Natural killer cell (primary cell): ENCODE results near the gene TGM2. TPM values are rescaled to one million over a fixed set of nuclear protein-coding genes. Genes with fewer than 3 reads are reported as not detected.

Experiments used
- ATAC-seq, 3 donors: fragments of 150-1000 bp in 2 of 3; fragments of 200-7000 bp in 1 of 3; cut with Tn5 transposase; 1 replicate in 1 of 3; 2 replicates in 2 of 3; pipeline ENCODE4 v1.10.0; 2021; ENCODE audit warnings: mild to moderate bottlenecking in 2 of 3, moderate library complexity in 2 of 3
- DNase-seq, 2 donors: peaks; one replicate each; pipeline versions ENCODE4 v3.0.0 to v3.0.0-alpha.2; 2013 to 2021; ENCODE audit warnings: mixed read lengths in 1 of 2
- H3K27ac ChIP-seq: one replicate; pipeline ENCODE4 v1.5.1; 2013; ENCODE audit warnings: mild to moderate bottlenecking, low read length
- H3K27me3 ChIP-seq: one replicate; pipeline ENCODE4 v1.6.1; 2013; ENCODE audit warnings: low read length; ENCODE audit not compliant: control insufficient read depth, insufficient read depth
- H3K36me3 ChIP-seq: one replicate; pipeline ENCODE4 v1.6.1; 2013; ENCODE audit warnings: low read length; ENCODE audit not compliant: control insufficient read depth, insufficient read depth
- H3K4me1 ChIP-seq: one replicate; pipeline ENCODE4 v1.6.1; 2013; ENCODE audit warnings: low read length; ENCODE audit not compliant: control insufficient read depth, insufficient read depth
- H3K4me3 ChIP-seq: one replicate; pipeline ENCODE4 v1.5.1; 2013; ENCODE audit warnings: low read length
- H3K9me3 ChIP-seq: one replicate; pipeline ENCODE4 v1.6.1; 2013; ENCODE audit warnings: low read length; ENCODE audit not compliant: control insufficient read depth, insufficient read depth
- H3K27ac Mint-ChIP-seq, 2 donors: one replicate each; pipeline ENCODE4 v1.8.0; 2022; ENCODE audit warnings: mild to moderate bottlenecking in 2 of 2, mixed read lengths in 2 of 2, moderate library complexity in 1 of 2
- H3K27me3 Mint-ChIP-seq, 2 donors: one replicate each; pipeline ENCODE4 v1.8.0; 2022; ENCODE audit warnings: low read depth in 2 of 2, mixed read lengths in 2 of 2
- H3K36me3 Mint-ChIP-seq: one replicate; pipeline ENCODE4 v1.8.0; 2022; ENCODE audit warnings: mixed read lengths
- H3K4me1 Mint-ChIP-seq, 2 donors: one replicate each; pipeline ENCODE4 v1.8.0; 2022; ENCODE audit warnings: mixed read lengths in 2 of 2
- H3K4me3 Mint-ChIP-seq: one replicate; pipeline ENCODE4 v1.8.0; 2022; ENCODE audit warnings: mild to moderate bottlenecking, moderate library complexity, mixed read lengths
- H3K9me3 Mint-ChIP-seq, 2 donors: one replicate each; pipeline ENCODE4 v1.8.0; 2022; ENCODE audit warnings: mixed read lengths in 2 of 2
- WGBS: methylation state at CpG from one replicate; pipeline ENCODE4 v1.1.7; 2013; ENCODE audit warnings: missing lambda C conversion rate; ENCODE audit not compliant: insufficient coverage; 5-methylcytosine and 5-hydroxymethylcytosine counted together
- intact Hi-C: fragments of 100-400 bp; cut with micrococcal nuclease; formaldehyde crosslinking; loops from one replicate; pipeline ENCODE4 v1.14.2; 2022
- total RNA-seq, 4 donors: library from RNA; stranded (reverse); fragments of 120-200 nt in 1 of 4; gene quantifications; one replicate each; pipeline versions ENCODE4 v1.2.3 to v1.2.4, GENCODE V29; 2013 to 2022
- TF ChIP-seq, protein P1 (sequence below): fragments of 200-600 bp; IDR thresholded peaks from one replicate; pipeline ENCODE4 v1.8.0; 2022; ENCODE audit warnings: antibody characterized with exemption

The TGM2 gene
- total RNA-seq, 3 donors from 2014 or later (not counting 1 experiment from before 2014, with no cell fraction given) = 0.33 TPM; not detected in 1

DNA sequence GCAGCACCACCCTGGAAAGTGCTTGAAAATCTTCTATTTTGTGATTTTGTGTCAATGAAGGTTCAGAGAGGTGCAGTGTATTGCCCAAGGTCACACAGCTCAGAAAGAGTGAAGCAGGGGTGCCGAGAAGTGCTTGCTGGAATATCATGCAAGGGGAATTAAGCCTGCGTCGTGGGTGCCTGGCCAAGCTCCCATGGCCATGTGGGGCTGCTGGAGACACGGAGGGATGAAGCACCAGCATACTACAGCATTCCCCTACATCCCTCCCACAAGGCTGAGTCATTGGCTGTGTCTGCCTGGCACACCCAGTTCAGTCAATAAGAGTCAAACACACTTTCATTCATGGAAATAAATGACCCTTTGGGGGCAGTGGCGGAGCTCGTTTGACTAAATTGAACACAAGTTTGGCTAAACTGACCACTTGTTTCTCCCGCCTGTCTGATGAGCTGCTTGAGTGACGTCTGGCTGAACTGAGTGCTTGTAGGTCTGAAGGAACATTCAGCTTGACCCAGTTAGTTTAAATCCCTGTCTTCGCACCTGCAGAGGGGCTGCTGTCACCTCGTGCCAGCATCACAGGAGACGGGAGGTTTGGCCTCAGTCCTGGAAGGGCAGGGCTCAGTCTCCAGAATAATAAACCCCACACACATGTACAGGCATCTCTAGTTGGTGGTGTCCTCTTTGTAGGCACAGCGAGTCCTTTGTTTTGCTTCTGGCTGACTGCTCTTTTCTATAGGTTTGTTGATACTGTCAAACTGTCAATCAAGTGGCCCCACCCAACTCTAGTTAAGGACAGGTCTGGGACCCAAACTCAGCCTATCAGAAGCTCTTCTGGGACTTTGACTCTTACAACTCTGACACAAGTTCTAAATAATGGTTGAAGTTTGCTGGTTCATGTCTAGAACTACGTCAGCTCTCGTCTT is 8.4 kb upstream of the TGM2 start:
- 75% methylated on average over 12 of the region's 14 CpGs for WGBS
- TF ChIP-seq, protein P1, sequence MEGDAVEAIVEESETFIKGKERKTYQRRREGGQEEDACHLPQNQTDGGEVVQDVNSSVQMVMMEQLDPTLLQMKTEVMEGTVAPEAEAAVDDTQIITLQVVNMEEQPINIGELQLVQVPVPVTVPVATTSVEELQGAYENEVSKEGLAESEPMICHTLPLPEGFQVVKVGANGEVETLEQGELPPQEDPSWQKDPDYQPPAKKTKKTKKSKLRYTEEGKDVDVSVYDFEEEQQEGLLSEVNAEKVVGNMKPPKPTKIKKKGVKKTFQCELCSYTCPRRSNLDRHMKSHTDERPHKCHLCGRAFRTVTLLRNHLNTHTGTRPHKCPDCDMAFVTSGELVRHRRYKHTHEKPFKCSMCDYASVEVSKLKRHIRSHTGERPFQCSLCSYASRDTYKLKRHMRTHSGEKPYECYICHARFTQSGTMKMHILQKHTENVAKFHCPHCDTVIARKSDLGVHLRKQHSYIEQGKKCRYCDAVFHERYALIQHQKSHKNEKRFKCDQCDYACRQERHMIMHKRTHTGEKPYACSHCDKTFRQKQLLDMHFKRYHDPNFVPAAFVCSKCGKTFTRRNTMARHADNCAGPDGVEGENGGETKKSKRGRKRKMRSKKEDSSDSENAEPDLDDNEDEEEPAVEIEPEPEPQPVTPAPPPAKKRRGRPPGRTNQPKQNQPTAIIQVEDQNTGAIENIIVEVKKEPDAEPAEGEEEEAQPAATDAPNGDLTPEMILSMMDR = no peak
- H3K4me3 Mint-ChIP-seq = no peak overlapping the region
- H3K27me3 Mint-ChIP-seq = peaks cover 8 to 24% of the 10 kb centered on the region in 2 donors
- no peaks in the 10 kb centered on the region for H3K36me3 Mint-ChIP-seq
- no peaks in the 10 kb centered on the region for H3K27me3 ChIP-seq
- H3K9me3 Mint-ChIP-seq = no peaks in the 10 kb centered on the region
- H3K27ac ChIP-seq = no peak overlapping the region
- intact Hi-C loops = no loop called here
- peaks cover 7% of the 10 kb centered on the region for H3K4me1 ChIP-seq
- H3K4me3 ChIP-seq = no peak overlapping the region
- no peak for DNase-seq
- H3K4me1 Mint-ChIP-seq = peaks cover 4 to 6% of the 10 kb centered on the region in 2 donors
- H3K9me3 ChIP-seq = no peaks in the 10 kb centered on the region
- no peak for ATAC-seq
- no peak overlapping the region for H3K27ac Mint-ChIP-seq
- H3K36me3 ChIP-seq = no peaks in the 10 kb centered on the region

DNA sequence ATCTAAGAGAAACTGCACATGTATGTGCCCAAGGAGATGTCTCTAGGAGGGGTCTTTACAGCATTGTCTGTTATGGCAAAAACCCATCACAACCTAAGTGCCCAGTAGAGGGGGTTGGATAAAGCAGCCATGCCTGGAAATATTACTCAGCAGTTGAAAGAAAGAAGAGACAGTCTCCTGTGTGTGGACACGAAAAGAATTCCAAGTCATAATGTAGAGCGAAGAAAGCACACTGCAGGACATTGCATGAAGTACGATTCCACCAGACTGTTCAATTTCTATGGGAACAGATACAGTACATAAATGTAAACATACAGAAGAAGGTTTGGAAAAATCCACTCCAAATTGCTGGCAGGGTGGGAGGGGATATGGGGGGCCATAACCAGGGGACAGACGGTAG is 7.3 kb upstream of the TGM2 start:
- 85% methylated on average over 4 of the region's 4 CpGs for WGBS
- no peak overlapping the region for H3K4me3 Mint-ChIP-seq
- no peaks in the 10 kb centered on the region for H3K9me3 Mint-ChIP-seq
- Histone ChIP-seq H3K4me3 (no peak overlapping the region), H3K36me3 (no peaks in the 10 kb centered on the region), H3K4me1 (peaks cover 8% of the 10 kb centered on the region), H3K27me3 (no peaks in the 10 kb centered on the region), H3K9me3 (no peaks in the 10 kb centered on the region), H3K27ac (no peak overlapping the region)
- no peak for DNase-seq
- H3K27me3 Mint-ChIP-seq = peaks cover 4 to 17% of the 10 kb centered on the region in 2 donors
- TF ChIP-seq, protein P1 = no peak
- intact Hi-C loops = no loop called here
- no peak for ATAC-seq
- no peak overlapping the region for H3K27ac Mint-ChIP-seq
- peaks cover 4 to 6% of the 10 kb centered on the region in 2 donors for H3K4me1 Mint-ChIP-seq
- no peaks in the 10 kb centered on the region for H3K36me3 Mint-ChIP-seq

DNA sequence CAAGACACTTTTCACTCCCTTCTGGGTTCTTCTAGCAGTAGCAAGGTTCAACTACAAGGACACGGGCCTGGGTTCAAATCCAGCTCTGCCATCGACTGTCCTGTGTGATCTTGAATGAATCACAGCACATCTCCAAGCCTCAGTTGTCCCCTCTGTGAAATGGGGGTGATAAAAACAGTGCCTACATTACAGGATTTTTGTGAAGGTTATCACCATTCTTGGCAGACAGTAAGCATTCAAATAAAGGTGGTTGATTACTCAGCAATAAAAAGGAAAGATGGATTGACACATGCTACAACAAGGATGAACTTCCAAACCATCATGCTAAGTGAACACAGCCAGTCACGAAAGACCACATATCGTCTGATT is 6.6 kb upstream of the TGM2 start:
- DNase-seq = no peak
- H3K4me3 Mint-ChIP-seq = no peak overlapping the region
- Histone ChIP-seq H3K36me3 (no peaks in the 10 kb centered on the region), H3K4me3 (no peak overlapping the region), H3K27ac (no peak overlapping the region), H3K9me3 (no peaks in the 10 kb centered on the region), H3K27me3 (no peaks in the 10 kb centered on the region), H3K4me1 (peaks cover 8% of the 10 kb centered on the region)
- TF ChIP-seq, protein P1 = no peak
- H3K27me3 Mint-ChIP-seq = peaks cover 2 to 16% of the 10 kb centered on the region in 2 donors
- intact Hi-C loops = no loop called here
- WGBS = 72% methylated on average over 3 of the region's 4 CpGs
- H3K36me3 Mint-ChIP-seq = no peaks in the 10 kb centered on the region
- H3K4me1 Mint-ChIP-seq = peaks cover 4 to 6% of the 10 kb centered on the region in 2 donors
- no peak overlapping the region for H3K27ac Mint-ChIP-seq
- ATAC-seq = no peak
- H3K9me3 Mint-ChIP-seq = no peaks in the 10 kb centered on the region
